Measurements from ENCODE around the gene RO60. TPM values are rescaled to one million over a fixed set of nuclear protein-coding genes. Genes with fewer than 3 reads are reported as not detected.
A peak's percentile ranks its signal among the peaks of the same experiment; 100 is the strongest.
"Not testable (repeated sequence)": the region's sequence is repeated elsewhere in the genome, so short reads cannot be mapped to it uniquely, and the experiment has no call there.

Gene RO60
- total RNA-seq, 1 donor from 2014 or later: 79.8 TPM

DNA sequence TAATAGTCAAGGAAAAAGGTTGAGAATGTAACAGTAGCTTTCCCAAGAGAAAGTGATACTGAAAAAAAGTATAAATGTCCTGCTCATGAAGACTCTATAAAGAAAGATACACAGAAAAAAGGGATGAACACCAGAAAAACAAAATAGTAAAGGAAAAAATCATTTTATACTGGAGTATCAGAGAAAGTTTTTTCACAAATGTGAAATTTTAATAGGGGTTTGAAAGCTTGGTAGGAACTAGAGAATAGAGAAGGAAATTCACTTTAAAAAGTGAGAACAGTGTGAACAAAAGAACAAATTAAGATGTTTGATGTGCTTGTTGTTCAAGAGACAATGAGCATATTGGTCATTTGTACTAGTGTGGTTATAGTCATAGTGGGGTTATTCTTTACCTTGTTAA, 25.8 kb upstream of the RO60 start:
- Histone ChIP-seq H3K4me1 (no peaks in the 10 kb centered on the region), H3K4me3 (no peak overlapping the region), H3K9me3 (no peaks in the 10 kb centered on the region), H3K27ac (no peak overlapping the region), H3K27me3 (no peaks in the 10 kb centered on the region), H3K36me3 (no peaks in the 10 kb centered on the region)
- intact Hi-C loops (cut with DNase I): no loop called here
- TF ChIP-seq, protein P1, sequence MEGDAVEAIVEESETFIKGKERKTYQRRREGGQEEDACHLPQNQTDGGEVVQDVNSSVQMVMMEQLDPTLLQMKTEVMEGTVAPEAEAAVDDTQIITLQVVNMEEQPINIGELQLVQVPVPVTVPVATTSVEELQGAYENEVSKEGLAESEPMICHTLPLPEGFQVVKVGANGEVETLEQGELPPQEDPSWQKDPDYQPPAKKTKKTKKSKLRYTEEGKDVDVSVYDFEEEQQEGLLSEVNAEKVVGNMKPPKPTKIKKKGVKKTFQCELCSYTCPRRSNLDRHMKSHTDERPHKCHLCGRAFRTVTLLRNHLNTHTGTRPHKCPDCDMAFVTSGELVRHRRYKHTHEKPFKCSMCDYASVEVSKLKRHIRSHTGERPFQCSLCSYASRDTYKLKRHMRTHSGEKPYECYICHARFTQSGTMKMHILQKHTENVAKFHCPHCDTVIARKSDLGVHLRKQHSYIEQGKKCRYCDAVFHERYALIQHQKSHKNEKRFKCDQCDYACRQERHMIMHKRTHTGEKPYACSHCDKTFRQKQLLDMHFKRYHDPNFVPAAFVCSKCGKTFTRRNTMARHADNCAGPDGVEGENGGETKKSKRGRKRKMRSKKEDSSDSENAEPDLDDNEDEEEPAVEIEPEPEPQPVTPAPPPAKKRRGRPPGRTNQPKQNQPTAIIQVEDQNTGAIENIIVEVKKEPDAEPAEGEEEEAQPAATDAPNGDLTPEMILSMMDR (IDR thresholded peaks at IDR 0.05): no peak
- TF ChIP-seq POLR2A (IDR thresholded peaks at IDR 0.05) (no peak), POLR2AphosphoS5 (IDR thresholded peaks at IDR 0.05; ENCODE audit: insufficient read depth in 1 of 2, low read depth in 1 of 2) (no peak)
- DNase-seq (ENCODE audit: extremely low spot score in 2 of 2): no peak

DNA sequence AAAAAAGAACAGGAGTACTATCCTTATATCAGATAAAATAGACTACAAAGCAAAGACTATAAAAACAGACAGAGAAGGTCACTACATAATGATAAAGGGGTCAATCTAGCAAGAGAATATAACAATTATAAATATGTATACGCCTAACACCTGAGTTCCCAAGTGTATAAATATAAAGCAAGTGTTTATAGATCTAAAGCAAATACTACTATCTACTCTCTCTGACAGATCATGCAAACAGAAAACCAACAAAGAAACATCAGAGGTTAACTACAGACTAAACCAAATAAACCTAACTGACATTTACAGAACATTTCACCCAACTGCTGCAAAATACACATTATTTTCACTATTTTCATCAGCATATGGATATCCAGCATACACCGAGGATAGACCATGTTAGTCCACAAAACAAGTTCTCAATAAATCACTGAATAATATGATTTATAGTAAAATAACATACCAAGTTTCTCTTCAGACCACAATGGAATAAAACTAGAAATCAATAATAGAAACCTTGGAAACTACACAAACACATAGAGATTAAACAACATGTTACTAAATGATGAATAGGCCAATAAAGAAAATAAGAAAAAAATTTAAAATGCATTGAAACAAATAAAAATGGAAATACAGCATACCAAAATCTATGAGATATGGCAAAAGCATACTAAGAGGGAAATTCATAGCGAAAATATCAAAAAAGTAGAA, 22.9 kb upstream of the RO60 start:
- Histone ChIP-seq H3K4me3 (no peak overlapping the region), H3K27ac (no peak overlapping the region), H3K27me3 (no peaks in the 10 kb centered on the region), H3K9me3 (no peaks in the 10 kb centered on the region), H3K4me1 (no peaks in the 10 kb centered on the region), H3K36me3 (peaks cover 0 to 2% of the 10 kb centered on the region in 2 donors)
- TF ChIP-seq POLR2A (IDR thresholded peaks at IDR 0.05): no peak
- no peak for TF ChIP-seq POLR2AphosphoS5 (IDR thresholded peaks at IDR 0.05; ENCODE audit: insufficient read depth in 1 of 2, low read depth in 1 of 2)
- TF ChIP-seq, protein P1 (IDR thresholded peaks at IDR 0.05): no peak
- intact Hi-C loops (cut with DNase I): no loop called here
- no peak for DNase-seq (ENCODE audit: extremely low spot score in 2 of 2)

DNA sequence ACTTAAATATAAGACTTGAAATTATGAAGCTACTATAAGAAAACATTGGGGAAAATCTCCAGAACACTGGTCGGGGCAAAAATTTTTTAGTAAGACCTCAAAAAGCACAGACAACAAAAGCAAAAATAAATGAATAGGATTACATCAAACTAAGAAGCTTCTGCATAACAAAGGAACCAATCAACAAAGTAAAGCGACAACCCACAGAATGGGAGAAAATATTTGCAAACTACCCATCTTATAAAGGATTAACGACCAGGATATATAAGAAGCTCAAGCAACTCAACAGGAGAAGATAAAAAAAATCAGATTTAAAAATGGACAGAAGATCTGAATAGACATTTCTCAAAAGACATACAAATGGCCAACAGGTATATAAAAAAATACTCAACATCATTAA, 19.4 kb upstream of the RO60 start:
- Histone ChIP-seq H3K9me3 (no peaks in the 10 kb centered on the region), H3K4me3 (no peak overlapping the region), H3K4me1 (no peaks in the 10 kb centered on the region), H3K36me3 (peaks cover 0 to 6% of the 10 kb centered on the region in 2 donors), H3K27me3 (no peaks in the 10 kb centered on the region), H3K27ac (no peak overlapping the region)
- no peak for DNase-seq (ENCODE audit: extremely low spot score in 2 of 2)
- intact Hi-C loops (cut with DNase I): no loop called here
- TF ChIP-seq POLR2A (IDR thresholded peaks at IDR 0.05) (no peak), POLR2AphosphoS5 (IDR thresholded peaks at IDR 0.05; ENCODE audit: insufficient read depth in 1 of 2, low read depth in 1 of 2) (no peak)
- TF ChIP-seq, protein P1 (IDR thresholded peaks at IDR 0.05): no peak

GRCh38 chr1:193042766-193043691, 16.4 kb upstream of the RO60 start:
- intact Hi-C loops (cut with DNase I): no loop called here
- no peak for TF ChIP-seq POLR2AphosphoS5 (IDR thresholded peaks at IDR 0.05; ENCODE audit: insufficient read depth in 1 of 2, low read depth in 1 of 2)
- TF ChIP-seq, protein P1 (IDR thresholded peaks at IDR 0.05): no peak
- TF ChIP-seq POLR2A (IDR thresholded peaks at IDR 0.05): no peak
- H3K9me3 ChIP-seq: no peaks in the 10 kb centered on the region
- no peak overlapping the region for H3K27ac ChIP-seq
- no peaks in the 10 kb centered on the region for H3K4me1 ChIP-seq
- DNase-seq (ENCODE audit: extremely low spot score in 2 of 2): no peak
- H3K27me3 ChIP-seq: no peaks in the 10 kb centered on the region
- peaks cover 0 to 6% of the 10 kb centered on the region in 2 donors for H3K36me3 ChIP-seq
- H3K4me3 ChIP-seq: no peak overlapping the region

- H3K27me3 ChIP-seq; H3K4me1 ChIP-seq; H3K4me3 ChIP-seq; DNase-seq (ENCODE audit: extremely low spot score in 2 of 2); intact Hi-C loops (cut with DNase I); H3K9me3 ChIP-seq: not testable (repeated sequence)
- Histone ChIP-seq H3K36me3 (peaks cover 0 to 20% of the 10 kb centered on the region in 2 donors), H3K27ac (peak overlapping the region; percentile 47)
These were observed 10.5 kb upstream of the RO60 start for GRCh38 chr1:193048913-193049312.
